Measurements from ENCODE around the gene RFTN2. TPM values are rescaled to one million over a fixed set of nuclear protein-coding genes. Genes with fewer than 3 reads are reported as not detected.
"Not testable (repeated sequence)": the region's sequence is repeated elsewhere in the genome, so short reads cannot be mapped to it uniquely, and the experiment has no call there.

Gene RFTN2
- total and polyA plus RNA-seq, 2 donors (not counting 3 experiments of a cell fraction or from before 2014, with no cell fraction given): 5.0 to 8.0 TPM

GRCh38 chr2:197641666-197642065, 33.7 kb downstream of the RFTN2 start:
- H3K79me2 ChIP-seq (ENCODE audit: control insufficient read depth, insufficient read depth, low read length): no peaks in the 10 kb centered on the region
- CTCF ChIA-PET: interaction anchor here (1.4 kb wide), 1 partner anchor 8 kb away, joined by 3 read pairs; no protein-coding TSS in a partner anchor
- H3K4me2 ChIP-seq (ENCODE audit: insufficient read depth, low read length): no peak overlapping the region
- DNase-seq (ENCODE audit: low read depth, low spot score) (peak; percentile 59), FAIRE-seq (peak; percentile 67)
- intact Hi-C loops (cut with micrococcal nuclease): no loop called here
- no peaks in the 10 kb centered on the region for H4K20me1 ChIP-seq (replicated peaks; ENCODE audit: control insufficient read depth, extremely low read depth, insufficient read depth, low read length)
- TF ChIP-seq POLR2AphosphoS5 (IDR thresholded peaks at IDR 0.05; ENCODE audit: insufficient read depth, low read depth, low read length): no peak
- TF ChIP-seq CTCF (IDR thresholded peaks at IDR 0.05; ENCODE audit: extremely low read depth in 1 of 2, insufficient read depth in 1 of 2, low read depth in 1 of 2, low read length in 2 of 2): no peak
- TF ChIP-seq FOS (IDR thresholded peaks at IDR 0.05; ENCODE audit: borderline replicate concordance, insufficient read depth, low read length): no peak
- H3K4me1 ChIP-seq (ENCODE audit: control insufficient read depth, extremely low read depth, insufficient read depth, low read length): no peaks in the 10 kb centered on the region
- H3K9ac ChIP-seq (replicated peaks; ENCODE audit: extremely low read depth, insufficient read depth, low read length): no peak overlapping the region
- POLR2A ChIA-PET: no interaction called here
- no peaks in the 10 kb centered on the region for H3K9me3 ChIP-seq (replicated peaks; ENCODE audit: control insufficient read depth, insufficient read depth, low read length)
- no peaks in the 10 kb centered on the region for H3K9me1 ChIP-seq (replicated peaks; ENCODE audit: control insufficient read depth, extremely low read depth, insufficient read depth, low read length)
- H2AFZ ChIP-seq (ENCODE audit: low read depth, low read length): no peak overlapping the region
- dilution Hi-C loops (cut with MboI; ENCODE audit: extremely low pct_ligation_motif_present, low sequenced_read_pairs): no loop called here
- no peaks in the 10 kb centered on the region for H3K27me3 ChIP-seq (ENCODE audit: control insufficient read depth in 2 of 2, insufficient read depth in 2 of 2, low read length in 2 of 2)
- no peak overlapping the region for H3K27ac ChIP-seq (ENCODE audit: insufficient read depth, low read depth, low read length)
- no peak overlapping the region for H3K4me3 ChIP-seq (replicated peaks in 1 of 3; ENCODE audit: insufficient read depth in 1 of 3, low read depth in 1 of 3, low read length in 3 of 3)
- H3K36me3 ChIP-seq (ENCODE audit: control insufficient read depth in 2 of 2, extremely low read depth in 1 of 2, insufficient read depth in 2 of 2, low read length in 2 of 2): peaks cover 0 to 2% of the 10 kb centered on the region in 2 experiments
- BruUV-seq (replicated peaks): no TSS peak

- H3K4me1 ChIP-seq (ENCODE audit: control insufficient read depth, extremely low read depth, insufficient read depth, low read length); H2AFZ ChIP-seq (ENCODE audit: low read depth, low read length); H3K4me2 ChIP-seq (ENCODE audit: insufficient read depth, low read length); H3K9me3 ChIP-seq (replicated peaks; ENCODE audit: control insufficient read depth, insufficient read depth, low read length); BruUV-seq (replicated peaks); H3K4me3 ChIP-seq (replicated peaks in 1 of 3; ENCODE audit: insufficient read depth in 1 of 3, low read depth in 1 of 3, low read length in 3 of 3); H3K79me2 ChIP-seq (ENCODE audit: control insufficient read depth, insufficient read depth, low read length); intact Hi-C loops (cut with micrococcal nuclease); DNase-seq (ENCODE audit: low read depth, low spot score); CTCF ChIA-PET; H3K27me3 ChIP-seq (ENCODE audit: control insufficient read depth in 2 of 2, insufficient read depth in 2 of 2, low read length in 2 of 2); dilution Hi-C loops (cut with MboI; ENCODE audit: extremely low pct_ligation_motif_present, low sequenced_read_pairs); H3K27ac ChIP-seq (ENCODE audit: insufficient read depth, low read depth, low read length); H3K36me3 ChIP-seq (ENCODE audit: control insufficient read depth in 2 of 2, extremely low read depth in 1 of 2, insufficient read depth in 2 of 2, low read length in 2 of 2); POLR2A ChIA-PET; FAIRE-seq; H3K9me1 ChIP-seq (replicated peaks; ENCODE audit: control insufficient read depth, extremely low read depth, insufficient read depth, low read length); H3K9ac ChIP-seq (replicated peaks; ENCODE audit: extremely low read depth, insufficient read depth, low read length); H4K20me1 ChIP-seq (replicated peaks; ENCODE audit: control insufficient read depth, extremely low read depth, insufficient read depth, low read length): not testable (repeated sequence)
Measured at GRCh38 chr2:197640571-197641122, 34.7 kb downstream of the RFTN2 start.

All from endothelial cell of umbilical vein (primary cell).